GM19452 (cell line): ENCODE results near the gene EYS.

Experiments
- ATAC-seq: cut with Tn5 transposase; IDR thresholded peaks from one replicate; pipeline ENCODE4 v1.9.1; 2021; ENCODE audit not compliant: unreplicated experiment

The EYS gene

GRCh38 chr6:64987066-64987465 is 720.0 kb downstream of the EYS start:
- ATAC-seq: no peak

- ATAC-seq: no peak
Observed at GRCh38 chr6:64985726-64986125, 721.3 kb downstream of the EYS start.

- no peak for ATAC-seq
Observed at GRCh38 chr6:64984948-64985347, 722.1 kb downstream of the EYS start.

GRCh38 chr6:64983089-64983488 is 723.9 kb downstream of the EYS start:
- no peak for ATAC-seq

GRCh38 chr6:64973142-64973541 is 733.9 kb downstream of the EYS start:
- ATAC-seq: no peak

- ATAC-seq: no peak
Observed at GRCh38 chr6:64969139-64969538, 737.9 kb downstream of the EYS start.

- ATAC-seq: no peak
Observed at GRCh38 chr6:64955435-64955848, 751.6 kb downstream of the EYS start.

- no peak for ATAC-seq
Observed at GRCh38 chr6:64949257-64949656, 757.8 kb downstream of the EYS start.

GRCh38 chr6:64948261-64948660 is 758.8 kb downstream of the EYS start:
- ATAC-seq: no peak

- no peak for ATAC-seq
Observed at GRCh38 chr6:64945450-64945849, 761.6 kb downstream of the EYS start.

- ATAC-seq: no peak
Observed at GRCh38 chr6:64932486-64932885, 774.5 kb downstream of the EYS start.

- ATAC-seq: no peak
Observed at GRCh38 chr6:64930681-64931080, 776.3 kb downstream of the EYS start.

GRCh38 chr6:64926051-64926450 is 781.0 kb downstream of the EYS start:
- ATAC-seq: no peak

- no peak for ATAC-seq
Observed at GRCh38 chr6:64920257-64920656, 786.8 kb downstream of the EYS start.

- no peak for ATAC-seq
Observed at GRCh38 chr6:64914124-64914523, 792.9 kb downstream of the EYS start.

GRCh38 chr6:64912966-64913365 is 794.1 kb downstream of the EYS start:
- no peak for ATAC-seq

GRCh38 chr6:64908104-64908503 is 798.9 kb downstream of the EYS start:
- ATAC-seq: no peak

- ATAC-seq: no peak
Observed at GRCh38 chr6:64904616-64905015, 802.4 kb downstream of the EYS start.

- ATAC-seq: no peak
Observed at GRCh38 chr6:64902596-64902995, 804.4 kb downstream of the EYS start.

- no peak for ATAC-seq
Observed at GRCh38 chr6:64896939-64897338, 810.1 kb downstream of the EYS start.

GRCh38 chr6:64895945-64896344 is 811.1 kb downstream of the EYS start:
- ATAC-seq: no peak

GRCh38 chr6:64890609-64891008 is 816.4 kb downstream of the EYS start:
- ATAC-seq: no peak

- ATAC-seq: no peak
Observed at GRCh38 chr6:64889144-64889543, 817.9 kb downstream of the EYS start.

- no peak for ATAC-seq
Observed at GRCh38 chr6:64874776-64875175, 832.2 kb downstream of the EYS start.
